SK-N-SH treated with all-trans-retinoic acid at 6 μM for 48 hours (cell line): ENCODE results near the gene CFAP73.

Source experiments
- ATAC-seq: fragments of 200-7000 bp; cut with Tn5 transposase; 3 replicates; pipeline ENCODE4 v1.9.1; 2020; ENCODE audit warnings: mild to moderate bottlenecking, moderate library complexity
- ARNTL ChIP-seq: fragments of 450-650 bp; formaldehyde crosslinking; IDR thresholded peaks from 2 replicates; pipeline ENCODE4 v1.5.0; 2020; ENCODE audit warnings: low read depth, mild to moderate bottlenecking, moderate library complexity, borderline replicate concordance
- BACH2 ChIP-seq: fragments of 250-450 bp; sonication (Bioruptor Pico); IDR thresholded peaks from 2 replicates; pipeline ENCODE4 v1.9.0; 2021; ENCODE audit warnings: mild to moderate bottlenecking, borderline replicate concordance
- CSDC2 ChIP-seq: fragments of 250-450 bp; sonication (Bioruptor Pico); IDR thresholded peaks from 2 replicates; pipeline ENCODE4 v1.5.0; 2020; ENCODE audit warnings: mild to moderate bottlenecking, moderate library complexity
- ESRRG ChIP-seq: fragments of 250-450 bp; sonication (Bioruptor Pico); IDR thresholded peaks from 2 replicates; pipeline ENCODE4 v1.6.1; 2021; ENCODE audit warnings: mild to moderate bottlenecking
- GLIS3 ChIP-seq: fragments of 250-450 bp; sonication (Bioruptor Pico); IDR thresholded peaks from 2 replicates; pipeline ENCODE4 v1.5.0; 2020; ENCODE audit warnings: mild to moderate bottlenecking, moderate library complexity
- ISL1 ChIP-seq: fragments of 250-450 bp; sonication (Bioruptor Pico); IDR thresholded peaks from 2 replicates; pipeline ENCODE4 v2.1.2; 2022; ENCODE audit warnings: mild to moderate bottlenecking, moderate library complexity
- OSR1 ChIP-seq: fragments of 250-450 bp; sonication (Bioruptor Pico); IDR thresholded peaks from 2 replicates; pipeline ENCODE4 v1.8.0; 2022; ENCODE audit warnings: moderate library complexity, mild to moderate bottlenecking, inconsistent platforms
- PPARA ChIP-seq: fragments of 250-450 bp; sonication (Bioruptor Pico); IDR thresholded peaks from 2 replicates; pipeline ENCODE4 v1.5.0; 2020; ENCODE audit warnings: mild to moderate bottlenecking, borderline replicate concordance
- RARB ChIP-seq: fragments of 250-450 bp; sonication (Bioruptor Pico); IDR thresholded peaks from 2 replicates; pipeline ENCODE4 v1.8.0; 2021; ENCODE audit warnings: mild to moderate bottlenecking, moderate library complexity
- SNAI2 ChIP-seq: fragments of 250-450 bp; sonication (Bioruptor Pico); IDR thresholded peaks from 2 replicates; pipeline ENCODE4 v1.5.0; 2020; ENCODE audit warnings: mild to moderate bottlenecking, moderate library complexity
- TCF4 ChIP-seq: fragments of 250-450 bp; sonication (Bioruptor Pico); IDR thresholded peaks from 2 replicates; pipeline ENCODE4 v1.8.0; 2021; ENCODE audit warnings: mild to moderate bottlenecking, moderate library complexity, borderline replicate concordance
- TOX ChIP-seq: fragments of 250-450 bp; sonication (Bioruptor Pico); IDR thresholded peaks from 2 replicates; pipeline ENCODE4 v1.8.0; 2021; ENCODE audit warnings: mild to moderate bottlenecking, moderate library complexity, borderline replicate concordance
- ZC3H10 ChIP-seq: fragments of 250-450 bp; sonication (Bioruptor Pico); IDR thresholded peaks from 2 replicates; pipeline ENCODE4 v1.5.1; 2021; ENCODE audit warnings: mild to moderate bottlenecking, moderate library complexity
- ZFP3 ChIP-seq: fragments of 250-450 bp; sonication (Bioruptor Pico); IDR thresholded peaks from 2 replicates; pipeline ENCODE4 v1.5.0; 2020; ENCODE audit warnings: mild to moderate bottlenecking, moderate library complexity
- ZFP30 ChIP-seq: fragments of 450-650 bp; formaldehyde crosslinking; IDR thresholded peaks from 2 replicates; pipeline ENCODE4 v1.5.0; 2022; ENCODE audit warnings: mild to moderate bottlenecking, moderate library complexity
- ZNF565 ChIP-seq: fragments of 450-650 bp; formaldehyde crosslinking; conservative IDR thresholded peaks from 2 replicates; pipeline ENCODE4 v1.5.0; 2020; ENCODE audit warnings: low read depth, mild to moderate bottlenecking, moderate library complexity
- ZNF70 ChIP-seq: fragments of 450-650 bp; formaldehyde crosslinking; IDR thresholded peaks from 2 replicates; pipeline ENCODE4 v1.5.0; 2020; ENCODE audit warnings: mild to moderate bottlenecking, moderate library complexity
- ZNF8 ChIP-seq: fragments of 450-650 bp; formaldehyde crosslinking; IDR thresholded peaks from 2 replicates; pipeline ENCODE4 v1.5.0; 2020; ENCODE audit warnings: mild to moderate bottlenecking, moderate library complexity
- TF ChIP-seq, protein P1 (sequence below): fragments of 250-450 bp; sonication (Bioruptor Pico); IDR thresholded peaks from 2 replicates; pipeline ENCODE4 v1.8.0; 2020; ENCODE audit warnings: mild to moderate bottlenecking, moderate library complexity, borderline replicate concordance
- TF ChIP-seq, protein P2 (sequence below): fragments of 250-450 bp; sonication (Bioruptor Pico); IDR thresholded peaks from 2 replicates; pipeline ENCODE4 v1.5.1; 2021; ENCODE audit warnings: mild to moderate bottlenecking, moderate library complexity
- TF ChIP-seq, protein P3 (sequence below): fragments of 250-450 bp; sonication (Bioruptor Pico); IDR thresholded peaks from 2 replicates; pipeline ENCODE4 v1.8.0; 2021; ENCODE audit warnings: low read depth, mild to moderate bottlenecking, moderate library complexity, borderline replicate concordance
- TF ChIP-seq, protein P4 (sequence below): fragments of 250-450 bp; sonication (Bioruptor Pico); IDR thresholded peaks from 2 replicates; pipeline ENCODE4 v1.5.1; 2020; ENCODE audit warnings: low read depth, mild to moderate bottlenecking, moderate library complexity

Gene CFAP73

DNA sequence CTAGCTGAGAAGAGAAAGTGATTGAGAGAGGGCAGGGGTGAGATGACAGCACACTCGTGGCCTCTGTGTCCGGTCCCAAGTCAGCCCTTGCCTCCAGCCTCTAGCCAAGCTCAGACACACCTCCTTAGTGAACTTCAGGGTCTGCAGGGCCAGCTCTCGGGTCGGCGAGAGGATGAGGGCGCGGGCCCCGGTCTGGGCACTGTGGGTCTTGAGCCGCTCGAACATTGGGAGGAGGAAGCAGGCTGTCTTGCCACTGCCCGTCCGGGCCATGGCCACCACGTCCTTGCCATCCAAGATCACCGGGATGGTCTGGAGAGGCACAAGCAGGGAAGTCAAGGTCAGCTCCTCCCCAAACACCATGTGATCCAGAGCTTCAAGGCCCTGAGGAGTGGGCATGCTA lies 29.5 kb downstream of the CFAP73 start:
- no peak for TF ChIP-seq ZNF70 (CRISPR knock-in tag)
- no peak for TF ChIP-seq ISL1 (CRISPR knock-in tag)
- TF ChIP-seq BACH2 (CRISPR knock-in tag) = no peak
- no peak for TF ChIP-seq ZNF8 (CRISPR knock-in tag)
- TF ChIP-seq SNAI2 (CRISPR knock-in tag) = no peak
- TF ChIP-seq CSDC2 (CRISPR knock-in tag) = no peak
- TF ChIP-seq ZNF565 (CRISPR knock-in tag) = no peak
- TF ChIP-seq, protein P1, sequence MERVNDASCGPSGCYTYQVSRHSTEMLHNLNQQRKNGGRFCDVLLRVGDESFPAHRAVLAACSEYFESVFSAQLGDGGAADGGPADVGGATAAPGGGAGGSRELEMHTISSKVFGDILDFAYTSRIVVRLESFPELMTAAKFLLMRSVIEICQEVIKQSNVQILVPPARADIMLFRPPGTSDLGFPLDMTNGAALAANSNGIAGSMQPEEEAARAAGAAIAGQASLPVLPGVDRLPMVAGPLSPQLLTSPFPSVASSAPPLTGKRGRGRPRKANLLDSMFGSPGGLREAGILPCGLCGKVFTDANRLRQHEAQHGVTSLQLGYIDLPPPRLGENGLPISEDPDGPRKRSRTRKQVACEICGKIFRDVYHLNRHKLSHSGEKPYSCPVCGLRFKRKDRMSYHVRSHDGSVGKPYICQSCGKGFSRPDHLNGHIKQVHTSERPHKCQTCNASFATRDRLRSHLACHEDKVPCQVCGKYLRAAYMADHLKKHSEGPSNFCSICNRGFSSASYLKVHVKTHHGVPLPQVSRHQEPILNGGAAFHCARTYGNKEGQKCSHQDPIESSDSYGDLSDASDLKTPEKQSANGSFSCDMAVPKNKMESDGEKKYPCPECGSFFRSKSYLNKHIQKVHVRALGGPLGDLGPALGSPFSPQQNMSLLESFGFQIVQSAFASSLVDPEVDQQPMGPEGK (CRISPR knock-in tag) = no peak
- TF ChIP-seq, protein P2, sequence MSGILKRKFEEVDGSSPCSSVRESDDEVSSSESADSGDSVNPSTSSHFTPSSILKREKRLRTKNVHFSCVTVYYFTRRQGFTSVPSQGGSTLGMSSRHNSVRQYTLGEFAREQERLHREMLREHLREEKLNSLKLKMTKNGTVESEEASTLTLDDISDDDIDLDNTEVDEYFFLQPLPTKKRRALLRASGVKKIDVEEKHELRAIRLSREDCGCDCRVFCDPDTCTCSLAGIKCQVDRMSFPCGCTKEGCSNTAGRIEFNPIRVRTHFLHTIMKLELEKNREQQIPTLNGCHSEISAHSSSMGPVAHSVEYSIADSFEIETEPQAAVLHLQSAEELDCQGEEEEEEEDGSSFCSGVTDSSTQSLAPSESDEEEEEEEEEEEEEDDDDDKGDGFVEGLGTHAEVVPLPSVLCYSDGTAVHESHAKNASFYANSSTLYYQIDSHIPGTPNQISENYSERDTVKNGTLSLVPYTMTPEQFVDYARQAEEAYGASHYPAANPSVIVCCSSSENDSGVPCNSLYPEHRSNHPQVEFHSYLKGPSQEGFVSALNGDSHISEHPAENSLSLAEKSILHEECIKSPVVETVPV (CRISPR knock-in tag) = no peak
- ATAC-seq = no peak

DNA sequence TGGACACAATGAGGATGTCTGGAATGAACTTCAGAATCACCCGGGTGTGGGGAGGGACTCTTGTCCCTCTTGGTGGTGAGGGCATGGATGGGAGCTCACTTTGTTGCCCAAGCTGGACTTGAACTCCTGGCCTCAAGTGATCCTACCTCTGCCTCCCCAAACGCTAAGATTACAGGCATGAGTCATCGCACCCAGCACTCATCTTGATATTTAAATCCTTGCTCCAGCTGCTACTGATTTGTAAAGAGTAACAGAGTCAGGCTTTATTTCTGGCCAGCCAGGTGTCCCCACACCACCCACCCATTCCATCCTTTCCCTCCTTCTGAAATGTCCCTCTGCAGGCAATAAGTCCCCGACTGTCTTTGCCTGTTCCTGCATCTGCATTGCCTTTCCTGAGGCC lies 30.8 kb downstream of the CFAP73 start:
- no peak for TF ChIP-seq OSR1 (CRISPR knock-in tag)
- TF ChIP-seq, protein P3, sequence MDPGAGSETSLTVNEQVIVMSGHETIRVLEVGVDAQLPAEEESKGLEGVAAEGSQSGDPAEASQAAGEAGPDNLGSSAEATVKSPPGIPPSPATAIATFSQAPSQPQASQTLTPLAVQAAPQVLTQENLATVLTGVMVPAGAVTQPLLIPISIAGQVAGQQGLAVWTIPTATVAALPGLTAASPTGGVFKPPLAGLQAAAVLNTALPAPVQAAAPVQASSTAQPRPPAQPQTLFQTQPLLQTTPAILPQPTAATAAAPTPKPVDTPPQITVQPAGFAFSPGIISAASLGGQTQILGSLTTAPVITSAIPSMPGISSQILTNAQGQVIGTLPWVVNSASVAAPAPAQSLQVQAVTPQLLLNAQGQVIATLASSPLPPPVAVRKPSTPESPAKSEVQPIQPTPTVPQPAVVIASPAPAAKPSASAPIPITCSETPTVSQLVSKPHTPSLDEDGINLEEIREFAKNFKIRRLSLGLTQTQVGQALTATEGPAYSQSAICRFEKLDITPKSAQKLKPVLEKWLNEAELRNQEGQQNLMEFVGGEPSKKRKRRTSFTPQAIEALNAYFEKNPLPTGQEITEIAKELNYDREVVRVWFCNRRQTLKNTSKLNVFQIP = no peak
- TF ChIP-seq ZFP3 (CRISPR knock-in tag) = no peak
- no peak for TF ChIP-seq ZFP30 (CRISPR knock-in tag)
- no peak for TF ChIP-seq BACH2 (CRISPR knock-in tag)
- no peak for TF ChIP-seq CSDC2 (CRISPR knock-in tag)
- TF ChIP-seq GLIS3 (CRISPR knock-in tag) = no peak
- TF ChIP-seq ESRRG (CRISPR knock-in tag) = no peak
- no peak for TF ChIP-seq ARNTL (CRISPR knock-in tag)
- no peak for TF ChIP-seq TCF4
- TF ChIP-seq RARB = no peak
- TF ChIP-seq ZNF8 (CRISPR knock-in tag) = no peak
- TF ChIP-seq PPARA = no peak
- no peak for TF ChIP-seq ZC3H10 (CRISPR knock-in tag)
- TF ChIP-seq TOX (CRISPR knock-in tag) = no peak
- TF ChIP-seq, all 23 proteins: peak for 0
- no peak for ATAC-seq

DNA sequence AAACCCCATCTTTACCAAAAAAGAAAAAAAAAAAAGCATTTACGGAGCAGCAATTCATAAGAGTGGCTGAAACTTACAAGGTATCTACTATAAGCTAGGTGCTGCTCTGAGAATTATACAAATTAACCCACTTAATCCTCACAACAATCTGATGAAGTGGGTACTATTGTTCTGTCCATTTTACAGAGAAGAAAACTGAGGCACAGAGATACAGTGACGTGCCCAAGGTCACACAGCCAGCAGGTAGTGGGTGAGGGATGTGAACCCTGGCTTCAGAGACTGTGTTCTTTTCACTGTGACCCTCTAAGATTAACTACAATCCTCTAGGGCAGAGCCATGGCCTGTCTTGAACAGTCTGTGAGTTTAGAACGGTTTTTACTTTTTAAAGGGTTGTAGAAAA lies 32.5 kb downstream of the CFAP73 start:
- no peak for TF ChIP-seq GLIS3 (CRISPR knock-in tag)
- no peak for TF ChIP-seq OSR1 (CRISPR knock-in tag)
- no peak for TF ChIP-seq ISL1 (CRISPR knock-in tag)
- TF ChIP-seq, protein P3 = no peak
- ATAC-seq = no peak

DNA sequence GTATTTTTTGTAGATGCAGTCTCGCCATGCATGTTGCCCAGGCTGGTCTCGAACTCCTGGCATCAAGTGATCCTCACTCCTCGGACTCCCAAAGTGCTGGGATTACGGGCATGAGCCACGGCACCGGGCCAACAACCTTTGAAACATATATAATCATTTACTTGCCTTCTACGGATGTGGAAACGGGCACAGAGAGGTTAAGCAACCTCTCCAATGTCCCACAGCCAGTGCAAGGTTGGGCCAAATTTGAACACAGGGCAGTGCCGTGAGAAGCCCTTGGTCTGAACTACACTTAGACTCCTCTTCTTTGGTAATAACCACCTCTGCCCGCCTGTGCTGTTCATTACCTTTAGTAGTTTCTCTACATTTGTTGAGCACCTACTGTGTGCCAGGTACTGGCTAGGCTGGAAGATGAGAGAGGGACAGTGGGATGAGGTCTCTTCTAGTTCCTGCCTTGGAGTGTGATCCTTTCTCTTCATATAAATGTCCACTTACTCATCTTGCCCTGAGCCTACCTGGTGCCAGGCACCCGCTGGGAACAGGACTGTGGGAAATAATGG lies 33.6 kb downstream of the CFAP73 start:
- no peak for ATAC-seq

More for the DNA sequence above, 33.6 kb downstream of the CFAP73 start:
- TF ChIP-seq ISL1 (CRISPR knock-in tag) (no peak), ZFP30 (CRISPR knock-in tag) (no peak), ZNF8 (CRISPR knock-in tag) (no peak), ZNF70 (CRISPR knock-in tag) (no peak), BACH2 (CRISPR knock-in tag) (no peak), ARNTL (CRISPR knock-in tag) (no peak), ZFP3 (CRISPR knock-in tag) (no peak), SNAI2 (CRISPR knock-in tag) (no peak), TOX (CRISPR knock-in tag) (no peak), RARB (no peak), ZNF565 (CRISPR knock-in tag) (no peak)
- TF ChIP-seq, protein P4, sequence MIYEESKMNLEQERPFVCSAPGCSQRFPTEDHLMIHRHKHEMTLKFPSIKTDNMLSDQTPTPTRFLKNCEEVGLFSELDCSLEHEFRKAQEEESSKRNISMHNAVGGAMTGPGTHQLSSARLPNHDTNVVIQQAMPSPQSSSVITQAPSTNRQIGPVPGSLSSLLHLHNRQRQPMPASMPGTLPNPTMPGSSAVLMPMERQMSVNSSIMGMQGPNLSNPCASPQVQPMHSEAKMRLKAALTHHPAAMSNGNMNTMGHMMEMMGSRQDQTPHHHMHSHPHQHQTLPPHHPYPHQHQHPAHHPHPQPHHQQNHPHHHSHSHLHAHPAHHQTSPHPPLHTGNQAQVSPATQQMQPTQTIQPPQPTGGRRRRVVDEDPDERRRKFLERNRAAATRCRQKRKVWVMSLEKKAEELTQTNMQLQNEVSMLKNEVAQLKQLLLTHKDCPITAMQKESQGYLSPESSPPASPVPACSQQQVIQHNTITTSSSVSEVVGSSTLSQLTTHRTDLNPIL (CRISPR knock-in tag) = no peak
